HepG2 (cell line): Measurements from ENCODE around the gene DIP2C. TPM values are rescaled to one million over a fixed set of nuclear protein-coding genes. Genes with fewer than 3 reads are reported as not detected.

Source experiments
- GATAD2A ChIP-seq: IDR thresholded peaks from 2 replicates; pipeline ENCODE4 v1.6.1; 2016
- HNF4A ChIP-seq: sonication (generic); formaldehyde crosslinking; IDR thresholded peaks from 2 replicates; pipeline ENCODE4 v1.4.0; 2020; ENCODE audit warnings: missing genetic modification reagents
- IKZF1 ChIP-seq: fragments of 450-650 bp; IDR thresholded peaks from 2 replicates; pipeline ENCODE4 v1.7.1; 2016
- NFE2 ChIP-seq: sonication (generic); formaldehyde crosslinking; IDR thresholded peaks from 2 replicates; pipeline ENCODE4 v1.4.0; 2020; ENCODE audit warnings: missing genetic modification reagents
- NRL ChIP-seq: sonication (generic); formaldehyde crosslinking; IDR thresholded peaks from 2 replicates; pipeline ENCODE4 v1.5.0; 2020; ENCODE audit warnings: missing genetic modification reagents, mild to moderate bottlenecking, moderate library complexity, borderline replicate concordance
- PHF21A ChIP-seq: sonication (generic); formaldehyde crosslinking; IDR thresholded peaks from 2 replicates; pipeline ENCODE4 v1.5.0; 2020; ENCODE audit warnings: mild to moderate bottlenecking, missing genetic modification reagents
- RARA ChIP-seq: IDR thresholded peaks from 2 replicates; pipeline ENCODE4 v1.6.1; 2016; ENCODE audit warnings: missing genetic modification reagents, missing compliant biosample characterization
- RXRB ChIP-seq: IDR thresholded peaks from 2 replicates; pipeline ENCODE4 v1.6.1; 2016; ENCODE audit warnings: borderline replicate concordance, missing genetic modification reagents, missing compliant biosample characterization
- ZBTB38 ChIP-seq: sonication (generic); formaldehyde crosslinking; IDR thresholded peaks from 2 replicates; pipeline ENCODE4 v1.5.1; 2020; ENCODE audit warnings: mild to moderate bottlenecking, missing genetic modification reagents
- ZFX ChIP-seq: sonication (generic); formaldehyde crosslinking; IDR thresholded peaks from 2 replicates; pipeline ENCODE4 v1.4.0; 2020; ENCODE audit warnings: mild to moderate bottlenecking, low read depth, missing genetic modification reagents, moderate library complexity
- polyA plus RNA-seq, 8 experiments: library from polyadenylated mRNA; depleted of rRNA in 3 of 8; stranded (reverse) in 7 of 8; unstranded in 1 of 8; fragments of >200 nt; fragmentation: Illumina TruSeq in 4 of 8; extraction: Trizol in 4 of 8; gene quantifications; 2 replicates each; pipeline versions ENCODE4 v1.2.1 to v1.2.3, GENCODE V29; 2011 to 2016; ENCODE audit warnings: low read depth in 4 of 8, missing spikeins in 1 of 8, mixed read lengths in 1 of 8; ENCODE audit not compliant: insufficient read depth in 1 of 8
- total RNA-seq, 5 experiments: library from RNA; depleted of rRNA; stranded (reverse); fragments of >200 nt; fragmentation: Illumina TruSeq; extraction: Trizol; gene quantifications; 2 replicates each; pipeline ENCODE4 v1.2.3, GENCODE V29; 2016; ENCODE audit warnings: low read depth in 1 of 5
- TF ChIP-seq, protein P1 (sequence below): IDR thresholded peaks from 2 replicates; pipeline ENCODE4 v1.4.0; 2020; ENCODE audit warnings: mild to moderate bottlenecking, missing genetic modification reagents
- TF ChIP-seq, protein P2 (sequence below): sonication (generic); IDR thresholded peaks from 2 replicates; pipeline ENCODE4 v1.6.1; 2016; ENCODE audit warnings: low read depth, borderline replicate concordance
- TF ChIP-seq, protein P3 (sequence below): sonication (generic); formaldehyde crosslinking; conservative IDR thresholded peaks from 2 replicates; pipeline ENCODE4 v1.4.0; 2020; ENCODE audit warnings: mild to moderate bottlenecking, missing genetic modification reagents, moderate library complexity

Gene DIP2C
- total and polyA plus RNA-seq, 2 of the 13 experiments (the other 11 are each of a cell fraction or from before 2014, with no cell fraction given) = 2.2 to 2.7 TPM

DNA sequence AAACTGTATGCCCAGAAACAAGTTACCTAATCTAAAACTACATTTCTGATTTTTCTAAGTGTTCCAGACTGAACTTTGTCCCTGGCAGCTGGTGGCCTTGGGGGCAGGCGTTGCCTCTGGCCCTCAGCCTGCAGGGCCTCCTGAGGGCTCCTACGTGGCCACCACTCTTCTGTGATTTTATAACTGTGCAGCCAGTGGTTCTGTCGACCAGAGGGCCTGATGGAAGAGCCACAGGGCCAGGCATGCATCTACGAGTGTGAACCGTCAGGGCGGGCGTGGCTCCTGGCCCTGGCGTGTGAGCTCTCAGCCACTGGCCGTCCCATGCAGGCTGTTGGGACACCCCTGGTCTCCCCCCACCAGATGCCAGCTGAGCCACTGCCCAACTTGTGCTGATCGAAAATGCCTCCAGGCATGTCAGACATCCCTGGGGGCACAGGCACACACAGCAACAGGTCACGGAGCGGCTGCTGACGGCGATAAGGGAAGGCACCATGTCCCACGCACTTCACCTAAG is 380.8 kb downstream of the DIP2C start (continued):
- TF ChIP-seq, protein P1, sequence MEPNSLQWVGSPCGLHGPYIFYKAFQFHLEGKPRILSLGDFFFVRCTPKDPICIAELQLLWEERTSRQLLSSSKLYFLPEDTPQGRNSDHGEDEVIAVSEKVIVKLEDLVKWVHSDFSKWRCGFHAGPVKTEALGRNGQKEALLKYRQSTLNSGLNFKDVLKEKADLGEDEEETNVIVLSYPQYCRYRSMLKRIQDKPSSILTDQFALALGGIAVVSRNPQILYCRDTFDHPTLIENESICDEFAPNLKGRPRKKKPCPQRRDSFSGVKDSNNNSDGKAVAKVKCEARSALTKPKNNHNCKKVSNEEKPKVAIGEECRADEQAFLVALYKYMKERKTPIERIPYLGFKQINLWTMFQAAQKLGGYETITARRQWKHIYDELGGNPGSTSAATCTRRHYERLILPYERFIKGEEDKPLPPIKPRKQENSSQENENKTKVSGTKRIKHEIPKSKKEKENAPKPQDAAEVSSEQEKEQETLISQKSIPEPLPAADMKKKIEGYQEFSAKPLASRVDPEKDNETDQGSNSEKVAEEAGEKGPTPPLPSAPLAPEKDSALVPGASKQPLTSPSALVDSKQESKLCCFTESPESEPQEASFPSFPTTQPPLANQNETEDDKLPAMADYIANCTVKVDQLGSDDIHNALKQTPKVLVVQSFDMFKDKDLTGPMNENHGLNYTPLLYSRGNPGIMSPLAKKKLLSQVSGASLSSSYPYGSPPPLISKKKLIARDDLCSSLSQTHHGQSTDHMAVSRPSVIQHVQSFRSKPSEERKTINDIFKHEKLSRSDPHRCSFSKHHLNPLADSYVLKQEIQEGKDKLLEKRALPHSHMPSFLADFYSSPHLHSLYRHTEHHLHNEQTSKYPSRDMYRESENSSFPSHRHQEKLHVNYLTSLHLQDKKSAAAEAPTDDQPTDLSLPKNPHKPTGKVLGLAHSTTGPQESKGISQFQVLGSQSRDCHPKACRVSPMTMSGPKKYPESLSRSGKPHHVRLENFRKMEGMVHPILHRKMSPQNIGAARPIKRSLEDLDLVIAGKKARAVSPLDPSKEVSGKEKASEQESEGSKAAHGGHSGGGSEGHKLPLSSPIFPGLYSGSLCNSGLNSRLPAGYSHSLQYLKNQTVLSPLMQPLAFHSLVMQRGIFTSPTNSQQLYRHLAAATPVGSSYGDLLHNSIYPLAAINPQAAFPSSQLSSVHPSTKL = 0 out of 2 replicates have a peak, but pooled peaks have one; percentile 30
- TF ChIP-seq ZBTB38 (CRISPR knock-in tag) (0 out of 2 replicates have a peak, but pooled peaks have one; percentile 22), NFE2 (CRISPR knock-in tag) (no peak), HNF4A (CRISPR knock-in tag) (peak; percentile 70), RARA (CRISPR knock-in tag) (peak; percentile 28; the same call in 1 of the 2 replicates), RXRB (CRISPR knock-in tag) (0 out of 2 replicates have a peak, but pooled peaks have one; percentile 11), PHF21A (CRISPR knock-in tag) (0 out of 2 replicates have a peak, but pooled peaks have one; percentile 33), NRL (CRISPR knock-in tag) (0 out of 2 replicates have a peak, but pooled peaks have one; percentile 23), IKZF1 (no peak), ZFX (CRISPR knock-in tag) (peak; percentile 30; the same call in 1 of the 2 replicates), GATAD2A (CRISPR knock-in tag) (peak; percentile 40; the same call in 1 of the 2 replicates)
- TF ChIP-seq, protein P2, sequence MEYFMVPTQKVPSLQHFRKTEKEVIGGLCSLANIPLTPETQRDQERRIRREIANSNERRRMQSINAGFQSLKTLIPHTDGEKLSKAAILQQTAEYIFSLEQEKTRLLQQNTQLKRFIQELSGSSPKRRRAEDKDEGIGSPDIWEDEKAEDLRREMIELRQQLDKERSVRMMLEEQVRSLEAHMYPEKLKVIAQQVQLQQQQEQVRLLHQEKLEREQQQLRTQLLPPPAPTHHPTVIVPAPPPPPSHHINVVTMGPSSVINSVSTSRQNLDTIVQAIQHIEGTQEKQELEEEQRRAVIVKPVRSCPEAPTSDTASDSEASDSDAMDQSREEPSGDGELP = peak; percentile 77; the same call in 1 of the 2 replicates
- TF ChIP-seq, protein P3, sequence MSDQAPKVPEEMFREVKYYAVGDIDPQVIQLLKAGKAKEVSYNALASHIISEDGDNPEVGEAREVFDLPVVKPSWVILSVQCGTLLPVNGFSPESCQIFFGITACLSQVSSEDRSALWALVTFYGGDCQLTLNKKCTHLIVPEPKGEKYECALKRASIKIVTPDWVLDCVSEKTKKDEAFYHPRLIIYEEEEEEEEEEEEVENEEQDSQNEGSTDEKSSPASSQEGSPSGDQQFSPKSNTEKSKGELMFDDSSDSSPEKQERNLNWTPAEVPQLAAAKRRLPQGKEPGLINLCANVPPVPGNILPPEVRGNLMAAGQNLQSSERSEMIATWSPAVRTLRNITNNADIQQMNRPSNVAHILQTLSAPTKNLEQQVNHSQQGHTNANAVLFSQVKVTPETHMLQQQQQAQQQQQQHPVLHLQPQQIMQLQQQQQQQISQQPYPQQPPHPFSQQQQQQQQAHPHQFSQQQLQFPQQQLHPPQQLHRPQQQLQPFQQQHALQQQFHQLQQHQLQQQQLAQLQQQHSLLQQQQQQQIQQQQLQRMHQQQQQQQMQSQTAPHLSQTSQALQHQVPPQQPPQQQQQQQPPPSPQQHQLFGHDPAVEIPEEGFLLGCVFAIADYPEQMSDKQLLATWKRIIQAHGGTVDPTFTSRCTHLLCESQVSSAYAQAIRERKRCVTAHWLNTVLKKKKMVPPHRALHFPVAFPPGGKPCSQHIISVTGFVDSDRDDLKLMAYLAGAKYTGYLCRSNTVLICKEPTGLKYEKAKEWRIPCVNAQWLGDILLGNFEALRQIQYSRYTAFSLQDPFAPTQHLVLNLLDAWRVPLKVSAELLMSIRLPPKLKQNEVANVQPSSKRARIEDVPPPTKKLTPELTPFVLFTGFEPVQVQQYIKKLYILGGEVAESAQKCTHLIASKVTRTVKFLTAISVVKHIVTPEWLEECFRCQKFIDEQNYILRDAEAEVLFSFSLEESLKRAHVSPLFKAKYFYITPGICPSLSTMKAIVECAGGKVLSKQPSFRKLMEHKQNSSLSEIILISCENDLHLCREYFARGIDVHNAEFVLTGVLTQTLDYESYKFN (CRISPR knock-in tag) = peak; percentile 50; the same call in 1 of the 2 replicates
